HepG2 (cell line): ENCODE measurements around the gene TBC1D3.
"Not testable (repeated sequence)": the region's sequence is repeated elsewhere in the genome, so short reads cannot be mapped to it uniquely, and the experiment has no call there.

ENCODE experiments used
- SKIL ChIP-seq: sonication (generic); formaldehyde crosslinking; IDR thresholded peaks from 2 replicates; pipeline ENCODE4 v1.8.0; 2022; ENCODE audit warnings: missing genetic modification reagents, mild to moderate bottlenecking, moderate library complexity, borderline replicate concordance
- TF ChIP-seq, protein P1 (sequence below): IDR thresholded peaks from 2 replicates; pipeline ENCODE4 v1.6.1; 2016; ENCODE audit warnings: low read depth

GRCh38 chr17:38200271-38200670 lies 7.9 kb upstream of the TBC1D3 start:
- TF ChIP-seq, protein P1, sequence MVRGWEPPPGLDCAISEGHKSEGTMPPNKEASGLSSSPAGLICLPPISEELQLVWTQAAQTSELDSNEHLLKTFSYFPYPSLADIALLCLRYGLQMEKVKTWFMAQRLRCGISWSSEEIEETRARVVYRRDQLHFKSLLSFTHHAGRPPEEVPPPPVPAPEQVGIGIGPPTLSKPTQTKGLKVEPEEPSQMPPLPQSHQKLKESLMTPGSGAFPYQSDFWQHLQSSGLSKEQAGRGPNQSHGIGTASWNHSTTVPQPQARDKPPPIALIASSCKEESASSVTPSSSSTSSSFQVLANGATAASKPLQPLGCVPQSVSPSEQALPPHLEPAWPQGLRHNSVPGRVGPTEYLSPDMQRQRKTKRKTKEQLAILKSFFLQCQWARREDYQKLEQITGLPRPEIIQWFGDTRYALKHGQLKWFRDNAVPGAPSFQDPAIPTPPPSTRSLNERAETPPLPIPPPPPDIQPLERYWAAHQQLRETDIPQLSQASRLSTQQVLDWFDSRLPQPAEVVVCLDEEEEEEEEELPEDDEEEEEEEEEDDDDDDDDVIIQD (CRISPR knock-in tag) = not testable (repeated sequence)
- not testable (repeated sequence) for TF ChIP-seq SKIL (CRISPR knock-in tag)
